ENCODE data around the gene ZNF385A. TPM values are rescaled to one million over a fixed set of nuclear protein-coding genes. Genes with fewer than 3 reads are reported as not detected.
A peak's percentile ranks its signal among the peaks of the same experiment; 100 is the strongest.

The ZNF385A gene
- 3.7 TPM for total RNA-seq

DNA sequence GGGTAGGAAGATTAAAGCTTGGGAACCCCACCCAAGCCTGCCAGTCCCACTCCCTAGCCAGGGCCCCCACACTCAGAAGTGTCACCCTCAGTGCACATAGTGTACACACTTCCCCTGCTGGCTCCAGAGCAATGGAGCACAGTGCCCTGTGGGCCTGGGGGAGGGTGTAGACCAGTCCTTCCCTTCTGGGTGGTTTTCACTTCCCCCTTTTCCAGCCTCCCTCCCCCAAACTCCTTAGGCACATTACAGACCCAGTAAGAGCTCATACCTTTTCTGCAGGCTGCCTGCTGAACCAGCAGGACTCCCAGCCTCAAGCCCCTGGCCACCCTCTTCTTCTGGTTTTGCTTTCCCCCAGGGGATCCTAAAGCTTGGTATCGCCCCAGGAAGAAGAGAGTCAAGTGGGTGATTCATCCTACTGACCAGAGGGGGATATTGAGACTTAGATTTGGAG is at the start of gene ZNF385A:
ZNF385A (minus strand) TSS at position 143 of the 451 bp plus-strand sequence. CDS start 219 bp downstream, outside the sequence.

DNA sequence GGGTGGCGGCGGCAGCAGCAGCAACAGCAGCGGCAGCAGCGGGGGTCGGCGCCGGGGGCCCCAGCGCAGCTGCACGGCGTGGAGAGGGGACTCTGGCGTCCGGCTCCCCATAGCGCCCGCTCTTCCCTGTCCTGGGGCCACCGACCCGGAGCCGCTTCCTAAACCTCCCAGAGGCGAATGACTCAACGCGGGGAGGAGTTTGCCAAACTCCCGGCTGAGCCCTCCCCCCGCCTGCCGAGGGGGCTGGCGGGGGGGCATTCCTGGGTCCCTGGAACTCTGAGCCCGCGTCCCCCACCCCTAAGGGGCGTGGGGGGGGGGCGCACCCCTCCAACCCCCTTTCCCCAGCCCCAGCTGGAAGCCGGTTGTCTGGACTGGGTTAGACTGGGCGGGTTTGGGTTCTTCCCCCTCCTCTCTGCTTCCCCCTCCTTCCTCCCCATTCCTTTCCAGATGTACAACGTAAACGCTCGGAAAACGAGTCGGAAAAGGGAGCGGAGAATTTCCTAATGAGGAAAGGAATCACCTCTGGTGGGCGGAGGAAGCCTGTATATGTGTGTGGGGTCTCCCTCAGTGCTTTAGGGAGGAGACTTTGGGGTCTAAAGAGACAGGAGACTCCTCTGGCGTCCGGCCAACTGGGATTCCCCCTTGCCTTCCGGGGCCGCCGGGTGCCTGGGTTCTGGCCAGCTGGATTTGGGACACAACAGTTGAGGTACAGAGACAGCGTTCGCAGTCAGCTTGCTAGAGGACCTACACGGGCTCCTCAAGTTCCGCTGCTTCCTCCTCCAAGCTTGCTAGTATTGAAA is 34.8 kb upstream of the ZNF385A start, which contains the start of gene ITGA5:
ITGA5 (minus strand) TSS at position 179 of the 800 bp plus-strand sequence; CDS start at position 111, 68 bp downstream.

DNA sequence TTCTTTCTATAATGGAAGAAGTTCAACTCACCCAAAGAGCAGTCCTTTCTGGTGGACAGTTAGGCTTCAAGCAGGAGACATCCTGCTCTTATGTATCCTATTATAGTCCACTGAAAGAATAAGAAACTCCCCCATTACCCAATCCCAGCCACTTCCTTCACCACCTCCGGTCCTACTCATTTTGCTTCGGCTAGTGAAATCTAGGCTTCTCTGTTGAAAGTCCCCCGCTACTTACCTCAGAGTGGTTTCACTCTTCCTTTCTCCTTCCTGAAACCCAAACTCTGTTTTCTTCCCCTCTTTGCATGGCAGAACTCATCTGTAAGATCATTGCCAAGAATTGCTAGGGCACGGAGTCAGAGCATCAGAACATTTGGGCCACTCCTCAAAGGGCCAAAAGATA is 20.1 kb downstream of the ZNF385A start, which contains the start of gene GPR84:
GPR84 (minus strand) TSS at position 74 of the 400 bp plus-strand sequence. CDS start 635 bp downstream, outside the sequence.

GRCh38 chr12:54324617-54325441 is 59.7 kb downstream of the ZNF385A start, which contains the start of gene COPZ1:
TSS of gene COPZ1 (plus strand) at chr12:54325131. CDS start at chr12:54325164, 33 bp downstream.

Small RNA genes lying within 50 kb of the gene (small RNA-seq; reads per million reads assigned to genes)
- gene MIR148B (284 reads per million, percentile 98 among the genes with 10 or more reads in this experiment), gene RN7SL744P (not detected)

Other genes starting within 250 kb of the ZNF385A start
- gene SMUG1, start 195.7 kb downstream of the ZNF385A start, total RNA-seq = 32.8 TPM
- gene CBX5, start 104.6 kb downstream of the ZNF385A start, total RNA-seq = 201 TPM
- 651 TPM for gene HNRNPA1, start 104.0 kb downstream of the ZNF385A start, total RNA-seq
- 1.8 TPM for gene NFE2, start 83.7 kb downstream of the ZNF385A start, total RNA-seq
- 67.1 TPM for gene COPZ1, start 59.6 kb downstream of the ZNF385A start, total RNA-seq
- 0.23 TPM for gene GPR84, start 20.2 kb downstream of the ZNF385A start, total RNA-seq
- gene ITGA5, start 34.5 kb upstream of the ZNF385A start, total RNA-seq = 6.7 TPM
- gene GTSF1, start 88.9 kb upstream of the ZNF385A start, total RNA-seq = not detected
- 10.4 TPM for gene NCKAP1L, start 113.0 kb upstream of the ZNF385A start, total RNA-seq
- gene PDE1B, start 164.9 kb upstream of the ZNF385A start, total RNA-seq = 25.6 TPM
- gene PPP1R1A, start 203.9 kb upstream of the ZNF385A start, total RNA-seq = 31.8 TPM